Lower leg skin (tissue), 4 donors: ENCODE results near the gene AMZ2. TPM values are rescaled to one million over a fixed set of nuclear protein-coding genes. Genes with fewer than 3 reads are reported as not detected.
"Not testable (repeated sequence)": the region's sequence is repeated elsewhere in the genome, so short reads cannot be mapped to it uniquely, and the experiment has no call there.

Experiments used
- DNase-seq, 2 donors: peaks; one replicate each; pipeline ENCODE4 v3.0.0-alpha.2; 2019; ENCODE audit warnings: low spot score in 2 of 2
- H3K4me3 ChIP-seq: fragments of 200-600 bp; sonication (generic); 2 replicates; pipeline ENCODE4 v1.5.1; 2017; ENCODE audit warnings: mild to moderate bottlenecking, low read depth; ENCODE audit not compliant: poor library complexity, severe bottlenecking
- POLR2A ChIP-seq, 2 donors: fragments of 450-650 bp; IDR thresholded peaks; one replicate each; pipeline ENCODE4 v1.6.1; 2016 to 2017; ENCODE audit warnings: antibody characterized with exemption in 2 of 2, mild to moderate bottlenecking in 1 of 2, moderate library complexity in 1 of 2
- WGBS, 2 donors: methylation state at CpG; one replicate each; pipeline ENCODE4 v1.1.5; 2018; 5-methylcytosine and 5-hydroxymethylcytosine counted together
- intact Hi-C: fragments of 100-400 bp; cut with DNase I; formaldehyde crosslinking; loops from one replicate; pipeline ENCODE4 v1.15.0; 2023; ENCODE audit warnings: low total_unique reads
- total RNA-seq, 4 donors: library from RNA; depleted of rRNA; stranded (reverse); fragments of >200 nt; gene quantifications; one replicate each; pipeline ENCODE4 v1.1.0, GENCODE V29; 2016
- TF ChIP-seq, protein P1 (sequence below), 3 donors: fragments of 450-650 bp; IDR thresholded peaks; one replicate each; pipeline ENCODE4 v1.5.1; 2016; ENCODE audit warnings: antibody characterized with exemption in 3 of 3, mild to moderate bottlenecking in 3 of 3, moderate library complexity in 2 of 3

Gene AMZ2
- total RNA-seq, 4 donors from 2014 or later, result 25.8 to 55.0 (median 46.2) TPM

DNA sequence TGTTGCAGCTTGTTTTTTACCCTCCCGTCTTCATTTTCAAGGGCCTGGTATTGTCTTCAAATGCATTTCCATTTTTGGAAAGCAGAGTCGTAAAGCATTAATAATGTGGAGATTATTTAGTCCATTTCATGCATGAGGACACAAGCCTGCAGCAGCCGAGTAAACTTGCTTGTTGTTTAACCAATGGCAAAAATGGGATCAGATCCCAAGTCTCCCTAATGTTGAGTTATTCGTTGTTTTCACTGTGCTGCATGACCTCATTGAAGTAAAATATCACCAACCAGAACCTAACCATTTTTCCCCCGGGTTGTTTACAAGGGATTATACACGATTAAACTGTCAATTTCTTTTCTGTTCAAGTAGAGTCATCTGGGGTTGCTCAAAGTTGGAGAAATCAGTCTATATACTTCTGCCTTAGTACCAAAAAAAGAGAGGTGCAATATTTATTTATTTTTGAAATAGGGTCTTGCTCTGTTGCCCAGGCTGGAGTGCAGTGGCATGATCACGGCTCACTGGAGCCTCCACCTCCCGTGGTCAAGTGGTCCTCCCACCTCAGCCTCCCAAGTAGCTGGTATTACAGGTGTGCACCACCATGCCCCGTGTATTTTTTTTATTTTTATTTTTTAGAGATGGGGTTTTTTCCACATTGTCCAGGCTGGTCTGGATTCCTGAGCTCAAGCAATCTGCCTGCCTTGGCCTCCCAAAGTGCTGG lies 12.4 kb downstream of the AMZ2 start:
- 76 to 77% methylated on average over 9 of the region's 9 CpGs for WGBS, 2 donors
- no peak overlapping the region for H3K4me3 ChIP-seq
- no peak for DNase-seq
- intact Hi-C loops, result loop anchor here (10.0 kb wide), 2 partner anchors 175 to 205 kb away; no protein-coding TSS in a partner anchor
- TF ChIP-seq POLR2A (IDR thresholded peaks at IDR 0.05), result no peak
- TF ChIP-seq, protein P1, sequence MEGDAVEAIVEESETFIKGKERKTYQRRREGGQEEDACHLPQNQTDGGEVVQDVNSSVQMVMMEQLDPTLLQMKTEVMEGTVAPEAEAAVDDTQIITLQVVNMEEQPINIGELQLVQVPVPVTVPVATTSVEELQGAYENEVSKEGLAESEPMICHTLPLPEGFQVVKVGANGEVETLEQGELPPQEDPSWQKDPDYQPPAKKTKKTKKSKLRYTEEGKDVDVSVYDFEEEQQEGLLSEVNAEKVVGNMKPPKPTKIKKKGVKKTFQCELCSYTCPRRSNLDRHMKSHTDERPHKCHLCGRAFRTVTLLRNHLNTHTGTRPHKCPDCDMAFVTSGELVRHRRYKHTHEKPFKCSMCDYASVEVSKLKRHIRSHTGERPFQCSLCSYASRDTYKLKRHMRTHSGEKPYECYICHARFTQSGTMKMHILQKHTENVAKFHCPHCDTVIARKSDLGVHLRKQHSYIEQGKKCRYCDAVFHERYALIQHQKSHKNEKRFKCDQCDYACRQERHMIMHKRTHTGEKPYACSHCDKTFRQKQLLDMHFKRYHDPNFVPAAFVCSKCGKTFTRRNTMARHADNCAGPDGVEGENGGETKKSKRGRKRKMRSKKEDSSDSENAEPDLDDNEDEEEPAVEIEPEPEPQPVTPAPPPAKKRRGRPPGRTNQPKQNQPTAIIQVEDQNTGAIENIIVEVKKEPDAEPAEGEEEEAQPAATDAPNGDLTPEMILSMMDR (IDR thresholded peaks at IDR 0.05), result no peak

DNA sequence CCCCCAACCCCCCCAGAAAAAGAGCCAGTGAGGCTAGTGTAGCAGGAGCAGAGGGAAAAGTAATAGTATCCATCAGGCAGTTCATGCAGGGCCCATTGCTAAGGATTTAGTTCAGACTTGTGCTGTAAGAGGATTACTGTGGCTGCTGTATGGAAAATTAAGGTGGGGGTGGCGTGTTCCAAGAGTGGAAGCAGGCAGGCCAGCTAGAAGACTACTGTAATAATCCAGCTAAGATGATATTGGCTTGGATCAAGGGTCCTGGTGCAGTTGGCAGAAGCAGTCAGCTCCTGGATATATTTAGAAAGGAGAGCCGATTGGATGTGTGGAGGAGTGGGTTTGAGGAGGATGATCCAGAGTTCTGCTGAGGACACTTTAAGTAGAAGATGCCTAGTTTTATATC lies 14.6 kb downstream of the AMZ2 start:
- WGBS, 2 donors, result 58 to 66% methylated on average over 2 of the region's 2 CpGs
- not testable (repeated sequence) for DNase-seq, H3K4me3 ChIP-seq

DNA sequence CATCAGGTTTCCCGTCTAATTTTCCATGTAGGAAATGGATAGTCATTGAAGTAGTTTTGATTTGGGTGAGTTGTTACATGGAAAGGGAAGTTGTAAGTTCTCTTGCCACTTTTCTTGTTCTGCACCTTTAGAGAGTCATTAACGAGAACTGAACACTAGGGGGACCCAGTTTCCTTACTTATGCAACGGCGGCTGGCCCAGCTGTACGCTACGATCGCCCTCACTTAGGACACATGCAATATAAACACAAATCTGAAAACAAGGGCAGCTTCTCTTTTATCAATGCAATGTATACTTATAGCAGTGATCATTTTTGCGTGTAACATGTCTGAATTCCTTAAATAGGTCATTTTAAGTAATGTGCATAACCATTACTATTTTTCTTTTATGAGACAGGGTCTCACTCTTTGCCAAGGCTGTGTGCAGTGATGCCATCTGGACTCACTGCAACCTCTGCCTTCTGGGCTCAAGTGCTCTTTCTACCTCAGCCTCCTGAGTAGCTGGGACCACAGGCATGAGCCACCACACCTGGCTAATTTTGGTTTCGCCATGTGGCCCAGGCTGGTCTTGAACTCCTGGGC lies 15.3 kb downstream of the AMZ2 start:
- WGBS, 2 donors, result 11 to 12% methylated on average over 9 of the region's 9 CpGs
- intact Hi-C loops, result loop anchor here (10.0 kb wide), 2 partner anchors 172 to 202 kb away; no protein-coding TSS in a partner anchor
- DNase-seq, H3K4me3 ChIP-seq: not testable (repeated sequence)

More for the DNA sequence above, 14.6 kb downstream of the AMZ2 start:
- intact Hi-C loops, result loop anchor here (10.0 kb wide), 2 partner anchors 172 to 202 kb away; no protein-coding TSS in a partner anchor

DNA sequence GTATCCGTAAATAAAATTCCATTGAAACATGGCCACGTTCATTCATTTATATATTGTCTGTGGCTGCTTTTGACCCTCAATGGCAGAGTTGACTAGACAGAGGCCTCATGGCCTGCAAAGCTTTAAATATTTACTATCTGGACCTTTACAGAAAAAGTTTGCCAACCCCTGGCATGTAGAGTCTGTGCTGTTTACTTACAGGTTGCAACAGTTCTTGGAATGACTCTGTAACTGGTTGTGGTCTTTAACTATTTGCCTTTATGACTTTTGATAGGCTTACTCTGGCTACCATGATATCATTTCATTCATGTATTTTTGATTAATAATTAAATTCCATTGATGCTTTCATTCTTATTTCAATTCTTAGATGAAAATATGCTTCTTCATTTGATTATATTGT lies 18.0 kb downstream of the AMZ2 start:
- not testable (repeated sequence) for H3K4me3 ChIP-seq, DNase-seq
- intact Hi-C loops, result loop anchor here (10.0 kb wide), 2 partner anchors 169 to 199 kb away; no protein-coding TSS in a partner anchor
- 94 to 95% methylated on average over 2 of the region's 2 CpGs for WGBS, 2 donors

DNA sequence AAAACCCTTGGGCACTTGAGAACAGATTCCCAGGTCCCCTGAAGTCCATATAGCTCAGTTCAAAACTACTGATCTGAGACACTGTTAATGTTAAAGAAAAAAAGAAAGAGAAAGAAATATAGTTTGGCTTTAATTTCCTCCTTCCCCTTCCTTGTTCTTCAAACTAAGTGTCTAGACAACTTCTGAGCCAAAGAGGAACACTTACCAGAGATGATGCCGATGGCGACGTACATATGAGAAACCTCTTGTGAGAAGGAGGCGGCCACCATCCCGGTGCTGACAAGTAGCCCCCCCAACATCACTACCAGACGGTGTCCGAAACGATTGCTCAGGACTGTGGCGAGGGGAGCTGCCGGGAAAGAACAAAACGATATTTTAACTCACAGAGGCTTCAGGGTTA lies 25.9 kb downstream of the AMZ2 start:
- intact Hi-C loops, result no loop called here
- H3K4me3 ChIP-seq, result no peak overlapping the region
- TF ChIP-seq POLR2A (IDR thresholded peaks at IDR 0.05), result no peak
- TF ChIP-seq, protein P1 (IDR thresholded peaks at IDR 0.05), result no peak
- WGBS, 2 donors, result 70 to 82% methylated on average over 11 of the region's 11 CpGs
- DNase-seq, result no peak

DNA sequence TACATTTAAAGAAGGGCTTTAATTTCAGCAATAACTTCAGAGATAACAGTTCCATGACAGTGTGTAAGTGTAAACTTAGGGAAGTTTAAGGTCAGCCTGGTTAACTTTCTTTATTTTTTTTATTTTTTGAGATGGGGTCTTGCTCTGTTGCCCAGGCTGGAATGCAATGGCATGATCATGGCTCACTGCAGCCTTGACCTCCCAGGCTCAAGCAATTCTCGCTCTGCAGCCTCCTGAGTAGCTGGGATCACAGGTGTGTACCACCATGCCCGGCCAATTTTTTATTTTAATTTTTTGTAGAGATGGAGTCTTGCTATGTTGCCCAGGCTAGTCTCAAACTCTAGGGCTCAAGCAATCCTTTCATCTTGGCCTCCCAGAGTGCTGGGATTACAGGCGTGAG lies 28.5 kb downstream of the AMZ2 start:
- intact Hi-C loops, H3K4me3 ChIP-seq, DNase-seq: not testable (repeated sequence)
- 94 to 98% methylated on average over 3 of the region's 3 CpGs for WGBS, 2 donors

DNA sequence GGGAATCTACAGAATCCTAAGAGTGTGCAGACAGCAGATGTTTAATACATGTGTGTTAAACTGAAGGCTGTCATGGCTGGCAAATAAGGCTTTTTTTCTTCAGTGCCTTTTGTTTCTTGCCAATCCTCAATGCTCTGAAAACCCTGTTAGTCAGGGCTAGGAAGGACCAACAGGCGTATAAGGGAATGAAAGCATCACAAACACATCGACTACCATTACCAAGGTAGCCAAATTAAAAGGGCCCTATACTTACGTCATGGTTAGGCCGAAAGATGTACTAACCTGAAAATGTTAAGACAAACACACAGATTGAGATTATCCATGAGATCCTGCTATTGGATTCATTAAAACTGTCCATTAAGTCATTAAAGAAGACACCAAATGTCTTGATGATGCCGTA lies 30.0 kb downstream of the AMZ2 start:
- DNase-seq, result no peak
- H3K4me3 ChIP-seq, result no peak overlapping the region
- intact Hi-C loops, result no loop called here
- no peak for TF ChIP-seq POLR2A (IDR thresholded peaks at IDR 0.05)
- TF ChIP-seq, protein P1 (IDR thresholded peaks at IDR 0.05), result no peak
- WGBS, 2 donors, result 96 to 98% methylated on average over 5 of the region's 5 CpGs

DNA sequence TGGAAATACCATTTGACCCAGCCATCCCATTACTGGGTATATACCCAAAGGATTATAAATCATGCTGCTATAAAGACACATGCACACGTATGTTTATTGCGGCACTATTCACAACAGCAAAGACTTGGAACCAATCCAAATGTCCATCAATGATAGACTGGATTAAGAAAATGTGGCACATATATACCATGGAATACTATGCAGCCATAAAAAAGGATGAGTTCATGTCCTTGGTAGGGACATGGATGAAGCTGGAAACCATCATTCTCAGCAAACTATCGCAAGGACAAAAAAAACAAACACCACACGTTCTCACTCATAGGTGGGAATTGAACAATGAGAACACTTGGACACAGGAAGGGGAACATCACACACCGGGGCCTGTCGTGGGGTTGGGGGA lies 34.1 kb downstream of the AMZ2 start:
- H3K4me3 ChIP-seq, intact Hi-C loops, DNase-seq: not testable (repeated sequence)
- WGBS, 2 donors, result 90 to 96% methylated on average over 6 of the region's 6 CpGs
